GM12874 (cell line): ENCODE data around the gene PODNL1.

Experiments
- TF ChIP-seq, protein P1 (sequence below): IDR thresholded peaks from 2 replicates; pipeline ENCODE4 v1.5.1; 2011; ENCODE audit warnings: low read depth, mild to moderate bottlenecking, control low read depth, low read length, moderate library complexity; ENCODE audit not compliant: insufficient read depth

PODNL1 gene

GRCh38 chr19:13932911-13933393 is 5.3 kb downstream of the PODNL1 start:
- TF ChIP-seq, protein P1, sequence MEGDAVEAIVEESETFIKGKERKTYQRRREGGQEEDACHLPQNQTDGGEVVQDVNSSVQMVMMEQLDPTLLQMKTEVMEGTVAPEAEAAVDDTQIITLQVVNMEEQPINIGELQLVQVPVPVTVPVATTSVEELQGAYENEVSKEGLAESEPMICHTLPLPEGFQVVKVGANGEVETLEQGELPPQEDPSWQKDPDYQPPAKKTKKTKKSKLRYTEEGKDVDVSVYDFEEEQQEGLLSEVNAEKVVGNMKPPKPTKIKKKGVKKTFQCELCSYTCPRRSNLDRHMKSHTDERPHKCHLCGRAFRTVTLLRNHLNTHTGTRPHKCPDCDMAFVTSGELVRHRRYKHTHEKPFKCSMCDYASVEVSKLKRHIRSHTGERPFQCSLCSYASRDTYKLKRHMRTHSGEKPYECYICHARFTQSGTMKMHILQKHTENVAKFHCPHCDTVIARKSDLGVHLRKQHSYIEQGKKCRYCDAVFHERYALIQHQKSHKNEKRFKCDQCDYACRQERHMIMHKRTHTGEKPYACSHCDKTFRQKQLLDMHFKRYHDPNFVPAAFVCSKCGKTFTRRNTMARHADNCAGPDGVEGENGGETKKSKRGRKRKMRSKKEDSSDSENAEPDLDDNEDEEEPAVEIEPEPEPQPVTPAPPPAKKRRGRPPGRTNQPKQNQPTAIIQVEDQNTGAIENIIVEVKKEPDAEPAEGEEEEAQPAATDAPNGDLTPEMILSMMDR: no peak

DNA sequence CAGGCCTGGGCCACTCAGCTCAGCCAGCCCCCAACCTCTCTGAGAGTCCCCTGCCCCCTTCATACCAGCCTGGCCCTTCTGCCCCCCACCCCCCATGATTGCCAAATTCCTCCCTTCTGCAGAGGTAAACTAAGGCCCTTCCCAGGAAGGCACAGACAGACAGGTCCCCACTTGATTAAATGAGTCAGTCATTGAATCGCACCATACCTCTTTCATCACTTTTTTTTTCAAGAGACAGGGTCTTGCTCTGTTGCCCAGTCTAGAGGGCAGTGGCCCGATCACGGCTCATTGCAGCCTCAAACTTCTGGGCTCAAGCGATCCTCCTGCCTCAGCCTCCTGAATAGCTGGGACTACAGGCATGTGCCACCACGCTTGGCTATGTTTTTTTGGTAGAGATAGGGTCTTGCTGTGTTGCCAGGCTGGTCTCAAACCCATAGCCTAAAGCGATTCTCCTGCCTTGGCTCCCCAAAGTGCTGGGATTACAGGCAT is 6.0 kb downstream of the PODNL1 start:
- TF ChIP-seq, protein P1: no peak

- TF ChIP-seq, protein P1: no peak
These were observed 6.6 kb downstream of the PODNL1 start for GRCh38 chr19:13931391-13932148.

- TF ChIP-seq, protein P1: no peak
These were observed 7.8 kb downstream of the PODNL1 start for GRCh38 chr19:13930402-13930801.

DNA sequence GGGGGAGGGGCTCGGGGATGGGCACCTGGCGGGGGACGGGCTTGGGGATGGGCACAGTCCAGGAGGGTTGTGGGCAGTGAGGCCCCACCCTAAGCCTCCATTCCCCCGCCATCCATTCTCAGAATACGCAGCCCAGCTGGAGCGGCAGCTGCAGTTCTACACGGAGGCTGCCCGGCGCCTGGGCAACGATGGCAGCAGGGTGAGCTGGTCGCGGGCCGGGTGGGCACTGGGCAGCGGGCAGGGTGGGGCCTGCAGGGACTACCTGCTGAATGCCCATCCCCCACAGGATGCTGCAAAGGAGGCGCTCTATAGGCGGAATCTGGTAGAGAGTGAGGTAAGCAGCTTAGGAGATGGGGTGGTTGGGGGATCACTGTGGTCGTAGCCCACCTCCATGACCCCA is 8.3 kb downstream of the PODNL1 start:
- TF ChIP-seq, protein P1: no peak

- TF ChIP-seq, protein P1: no peak
These were observed 8.9 kb downstream of the PODNL1 start for GRCh38 chr19:13929340-13929739.

- TF ChIP-seq, protein P1: no peak
These were observed 11.5 kb downstream of the PODNL1 start for GRCh38 chr19:13926715-13927114.
